NCI-H345 treated with DMSO at 0.1 percent for 48 hours (cell line): Measurements from ENCODE around the gene MEIS1.

Source experiments
- DNase-seq: peaks from one replicate; lab custom pipeline; 2025; ENCODE audit not compliant: unreplicated experiment; lab: John Stamatoyannopoulos, UW

The MEIS1 gene

DNA sequence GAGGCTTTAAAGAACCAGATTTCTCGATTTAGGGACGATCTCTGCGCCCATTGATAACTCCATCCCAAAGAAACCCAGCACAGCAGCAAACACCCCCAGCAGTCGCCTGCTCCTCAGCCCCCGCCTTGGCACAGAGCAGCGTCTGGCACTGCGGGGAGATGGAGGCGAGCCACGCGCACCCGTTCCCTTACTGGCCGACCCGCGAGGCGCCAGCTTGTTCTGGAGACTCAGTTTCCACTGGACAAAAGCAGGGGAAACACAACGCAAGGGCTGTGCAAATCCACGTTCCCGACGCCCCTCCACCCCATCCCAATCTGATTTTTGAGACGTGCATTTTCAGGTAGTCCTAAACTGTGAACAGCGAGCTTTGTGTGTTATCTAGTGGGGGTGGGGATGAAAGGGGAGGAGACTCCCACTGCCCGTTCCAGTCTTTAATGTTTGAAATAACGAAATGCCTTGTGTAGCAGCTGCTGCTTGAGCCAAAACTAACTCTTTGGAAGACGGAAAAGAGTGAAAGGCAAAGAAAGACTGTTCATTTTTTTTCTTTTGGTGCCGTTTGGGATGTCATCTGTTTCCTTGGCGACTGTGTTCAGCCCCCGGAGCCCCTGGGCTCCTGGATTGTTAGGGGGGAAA lies 143.2 kb downstream of the MEIS1 start:
- DNase-seq, result no peak

- no peak for DNase-seq
These were observed 143.8 kb downstream of the MEIS1 start for GRCh38 chr2:66578687-66579106.

GRCh38 chr2:66579186-66580126 lies 144.5 kb downstream of the MEIS1 start:
- no peak for DNase-seq

GRCh38 chr2:66580166-66581049 lies 145.5 kb downstream of the MEIS1 start:
- no peak for DNase-seq

DNA sequence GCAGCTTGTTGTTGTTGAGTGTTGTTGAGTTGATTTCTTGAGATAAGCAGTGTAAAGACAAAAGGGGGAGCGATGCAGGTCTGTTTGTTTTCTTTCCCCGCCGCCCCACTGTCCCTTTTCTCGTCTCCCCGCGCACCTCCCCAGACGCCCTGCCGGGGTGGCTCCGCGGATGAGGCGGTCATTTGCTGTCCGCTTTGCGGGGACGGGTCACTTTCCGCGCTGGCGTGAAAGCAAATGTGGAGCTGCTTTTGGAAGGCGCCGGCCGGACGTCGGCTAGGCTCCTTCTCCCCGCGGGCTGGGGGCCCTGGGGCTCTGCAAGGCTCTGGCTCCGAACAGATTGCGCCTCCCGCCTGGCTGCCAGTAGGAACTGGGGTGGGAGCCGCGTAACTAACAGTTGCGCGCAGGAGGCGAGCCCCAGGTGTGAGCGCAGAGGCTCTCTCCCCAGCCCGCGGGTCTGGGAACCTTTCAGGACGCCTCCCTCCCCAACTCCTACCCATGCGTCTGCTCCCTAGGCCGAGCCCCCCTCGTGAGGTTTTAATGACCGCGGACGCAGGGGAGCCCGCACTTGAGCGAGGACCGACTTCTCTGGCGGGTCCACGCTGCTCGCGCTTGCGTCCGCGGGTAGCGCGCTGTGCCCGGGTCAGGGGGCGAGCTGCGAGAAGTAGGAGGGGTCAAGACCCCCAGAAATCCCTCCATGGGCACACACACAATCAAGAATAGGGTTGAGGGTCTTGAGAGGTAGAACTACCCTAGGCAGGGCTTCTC lies 146.6 kb downstream of the MEIS1 start:
- no peak for DNase-seq

- no peak for DNase-seq
These were observed 147.4 kb downstream of the MEIS1 start for GRCh38 chr2:66582104-66582986.

DNA sequence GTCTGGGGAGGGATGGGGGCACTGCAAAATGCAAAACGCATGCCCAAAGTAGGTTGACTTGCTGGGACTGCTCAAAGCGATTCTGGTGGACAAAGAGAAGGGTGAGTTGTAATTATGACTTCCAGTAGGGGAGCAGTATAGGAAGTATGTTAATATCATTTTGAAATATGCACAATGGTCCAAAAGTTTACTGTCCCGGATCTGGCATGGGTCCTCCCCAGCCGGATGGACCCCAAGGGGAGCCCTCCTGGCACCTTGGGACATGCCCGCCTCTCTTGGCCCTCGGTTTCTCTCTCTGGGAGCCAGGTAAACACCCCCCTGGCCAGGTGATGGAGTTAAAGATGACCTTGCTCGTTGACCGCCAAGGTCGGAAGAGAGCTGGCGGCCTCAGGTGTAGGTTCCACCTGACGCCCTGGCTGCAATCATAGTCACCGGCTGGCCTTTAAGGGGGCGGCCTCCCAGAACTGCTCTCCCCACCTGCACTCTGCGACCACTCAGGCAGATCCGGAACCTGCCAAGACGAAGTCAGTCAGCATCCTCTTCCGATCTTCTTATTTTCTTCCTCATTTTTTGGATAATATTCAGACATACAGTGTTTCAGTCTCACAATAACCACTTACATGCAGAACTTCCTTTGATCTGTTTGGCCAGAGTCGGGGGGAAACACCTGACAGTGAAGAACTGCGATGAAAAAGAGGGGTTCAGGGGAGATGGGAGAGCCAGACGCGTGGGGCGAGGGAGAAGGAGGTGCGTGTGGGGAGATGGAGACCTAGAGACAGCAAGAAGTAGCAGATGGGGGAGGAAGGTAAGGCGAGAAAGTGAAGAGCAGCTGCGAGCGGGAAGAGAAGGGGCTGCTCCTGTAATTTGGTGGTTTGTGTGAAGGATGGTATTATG lies 148.3 kb downstream of the MEIS1 start:
- DNase-seq, result no peak

DNA sequence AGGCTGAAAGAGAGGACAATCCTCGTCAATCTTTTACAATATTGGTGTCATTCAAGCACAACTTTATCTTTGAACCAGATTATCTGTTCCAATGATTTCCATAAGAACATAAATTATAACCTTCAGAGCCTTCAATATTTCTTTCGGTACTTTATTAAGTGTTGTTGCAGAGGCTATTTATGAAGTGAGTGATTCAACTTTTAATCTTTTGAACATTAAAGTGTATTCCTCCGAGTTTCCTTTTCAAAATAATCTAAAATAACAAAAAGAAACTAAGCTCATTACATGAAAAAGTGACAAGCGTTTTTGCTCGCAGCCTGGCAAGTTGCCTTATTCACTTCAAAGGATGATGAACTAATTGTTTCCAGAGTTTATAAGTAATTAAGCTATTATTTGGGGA lies 149.0 kb downstream of the MEIS1 start:
- no peak for DNase-seq

- no peak for DNase-seq
These were observed 150.7 kb downstream of the MEIS1 start for GRCh38 chr2:66585587-66585986.

- DNase-seq, result no peak
These were observed 152.3 kb downstream of the MEIS1 start for GRCh38 chr2:66587216-66587615.

DNA sequence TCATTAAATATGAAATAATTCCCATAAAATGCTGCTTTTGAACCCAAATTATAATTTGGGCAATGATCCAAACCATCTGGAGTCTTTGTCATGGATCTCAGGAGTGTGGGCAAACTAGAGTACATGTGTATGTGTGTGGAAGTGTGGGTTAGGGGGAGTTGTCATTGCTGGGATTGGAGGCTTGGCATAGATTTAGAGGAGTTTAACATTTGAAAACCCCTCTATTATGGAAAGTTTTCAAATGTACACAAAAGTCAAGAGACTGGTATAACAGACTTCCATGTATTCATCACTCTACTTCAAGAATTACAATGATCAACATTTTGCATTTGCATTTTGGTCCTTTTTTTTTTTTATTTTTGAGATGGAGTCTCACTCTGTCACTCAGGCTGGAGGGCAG lies 159.1 kb downstream of the MEIS1 start:
- DNase-seq, result no peak

- DNase-seq, result no peak
These were observed 160.6 kb downstream of the MEIS1 start for GRCh38 chr2:66595556-66595955.

GRCh38 chr2:66596256-66596655 lies 161.3 kb downstream of the MEIS1 start:
- DNase-seq, result no peak

- DNase-seq, result no peak
These were observed 166.7 kb downstream of the MEIS1 start for GRCh38 chr2:66601624-66602023.

DNA sequence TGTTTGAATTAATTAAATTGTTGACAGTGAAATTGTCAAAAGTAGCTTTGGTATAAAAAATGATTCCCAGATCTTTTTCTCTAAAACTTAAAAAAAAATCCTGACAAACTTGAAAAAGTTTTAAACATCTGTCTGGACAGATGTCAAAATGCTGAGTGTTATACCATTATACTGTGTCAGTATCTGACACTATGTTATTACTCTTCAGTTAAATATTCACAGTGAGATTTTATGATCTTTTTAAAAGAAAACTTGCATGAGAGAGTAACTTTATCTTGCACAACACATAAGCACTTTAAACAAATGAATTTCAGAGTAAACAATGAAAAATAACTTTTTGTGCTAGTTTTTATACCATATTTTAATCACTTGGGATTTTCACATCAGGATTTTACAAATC lies 167.4 kb downstream of the MEIS1 start:
- no peak for DNase-seq

- DNase-seq, result no peak
These were observed 169.4 kb downstream of the MEIS1 start for GRCh38 chr2:66604326-66604725.

- no peak for DNase-seq
These were observed 170.1 kb downstream of the MEIS1 start for GRCh38 chr2:66604976-66605375.

DNA sequence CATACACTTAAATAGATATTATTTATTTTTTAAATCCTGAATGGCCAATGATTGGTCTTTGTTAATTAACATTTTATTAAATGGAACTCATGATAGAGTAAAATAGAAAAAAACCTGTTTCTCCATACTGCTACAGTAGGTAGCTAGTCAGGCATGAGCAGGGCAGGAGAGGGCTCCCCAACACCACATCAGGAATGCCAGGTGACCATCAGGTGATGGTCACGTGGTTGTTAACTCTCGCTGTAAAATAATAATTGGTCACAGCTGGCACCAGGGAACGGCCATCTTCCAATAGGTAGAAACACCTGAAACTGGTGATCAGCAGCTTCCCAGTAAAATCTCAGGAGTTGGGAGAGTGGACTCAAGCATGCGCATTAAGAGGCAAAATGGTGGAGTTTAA lies 172.2 kb downstream of the MEIS1 start:
- DNase-seq, result no peak
